GM18505 (cell line): Measurements from ENCODE around the gene SLC22A31.
"Not testable (repeated sequence)": the region's sequence is repeated elsewhere in the genome, so short reads cannot be mapped to it uniquely, and the experiment has no call there.

Experiments
- ATAC-seq: cut with Tn5 transposase; IDR thresholded peaks from one replicate; pipeline ENCODE4 v1.9.1; 2021; ENCODE audit not compliant: unreplicated experiment
- POLR2A ChIP-seq: IDR thresholded peaks from 4 replicates; pipeline ENCODE4 v1.6.1; 2011; ENCODE audit warnings: borderline replicate concordance; ENCODE audit not compliant: insufficient read depth, insufficient read length; ENCODE audit errors: extremely low read depth

SLC22A31 gene

GRCh38 chr16:89200124-89200849 lies at the start of gene SLC22A31:
Gene SLC22A31 (minus strand): TSS chr16:89200537. CDS start chr16:89200501, 36 bp downstream.
- TF ChIP-seq POLR2A, result no peak
- no peak for ATAC-seq

GRCh38 chr16:89248196-89248982 lies 48.1 kb upstream of the SLC22A31 start:
- TF ChIP-seq POLR2A, result no peak
- no peak for ATAC-seq

GRCh38 chr16:89247734-89248075 lies 47.4 kb upstream of the SLC22A31 start:
- ATAC-seq, result not testable (repeated sequence)

- ATAC-seq, result peak; percentile 84
- TF ChIP-seq POLR2A, result no peak
These were observed 46.8 kb upstream of the SLC22A31 start for GRCh38 chr16:89246903-89247733.

- no peak for TF ChIP-seq POLR2A
- ATAC-seq, result no peak
These were observed 46.1 kb upstream of the SLC22A31 start for GRCh38 chr16:89246383-89246902.

GRCh38 chr16:89244754-89245153 lies 44.4 kb upstream of the SLC22A31 start:
- ATAC-seq, result no peak
- TF ChIP-seq POLR2A, result no peak

GRCh38 chr16:89244264-89244663 lies 43.9 kb upstream of the SLC22A31 start:
- ATAC-seq, result not testable (repeated sequence)

- no peak for ATAC-seq
- no peak for TF ChIP-seq POLR2A
These were observed 43.3 kb upstream of the SLC22A31 start for GRCh38 chr16:89243664-89244063.

GRCh38 chr16:89242795-89243200 lies 42.5 kb upstream of the SLC22A31 start:
- no peak for ATAC-seq
- no peak for TF ChIP-seq POLR2A

- TF ChIP-seq POLR2A, result peak; percentile 93
- ATAC-seq, result peak; percentile 68
These were observed 41.1 kb upstream of the SLC22A31 start for GRCh38 chr16:89241187-89242007.

GRCh38 chr16:89237733-89238132 lies 37.4 kb upstream of the SLC22A31 start:
- ATAC-seq, result no peak
- TF ChIP-seq POLR2A, result no peak

GRCh38 chr16:89233678-89234490 lies 33.5 kb upstream of the SLC22A31 start:
- no peak for ATAC-seq
- no peak for TF ChIP-seq POLR2A
